ENCODE results near the gene NINL. TPM values are rescaled to one million over a fixed set of nuclear protein-coding genes. Genes with fewer than 3 reads are reported as not detected.
"Not testable (repeated sequence)": the region's sequence is repeated elsewhere in the genome, so short reads cannot be mapped to it uniquely, and the experiment has no call there.

The NINL gene
- total RNA-seq, 1 experiment from 2014 or later: 9.1 TPM

GRCh38 chr20:25552977-25553376 is 32.4 kb downstream of the NINL start:
- no peak for DNase-seq (ENCODE audit: low spot score)

DNA sequence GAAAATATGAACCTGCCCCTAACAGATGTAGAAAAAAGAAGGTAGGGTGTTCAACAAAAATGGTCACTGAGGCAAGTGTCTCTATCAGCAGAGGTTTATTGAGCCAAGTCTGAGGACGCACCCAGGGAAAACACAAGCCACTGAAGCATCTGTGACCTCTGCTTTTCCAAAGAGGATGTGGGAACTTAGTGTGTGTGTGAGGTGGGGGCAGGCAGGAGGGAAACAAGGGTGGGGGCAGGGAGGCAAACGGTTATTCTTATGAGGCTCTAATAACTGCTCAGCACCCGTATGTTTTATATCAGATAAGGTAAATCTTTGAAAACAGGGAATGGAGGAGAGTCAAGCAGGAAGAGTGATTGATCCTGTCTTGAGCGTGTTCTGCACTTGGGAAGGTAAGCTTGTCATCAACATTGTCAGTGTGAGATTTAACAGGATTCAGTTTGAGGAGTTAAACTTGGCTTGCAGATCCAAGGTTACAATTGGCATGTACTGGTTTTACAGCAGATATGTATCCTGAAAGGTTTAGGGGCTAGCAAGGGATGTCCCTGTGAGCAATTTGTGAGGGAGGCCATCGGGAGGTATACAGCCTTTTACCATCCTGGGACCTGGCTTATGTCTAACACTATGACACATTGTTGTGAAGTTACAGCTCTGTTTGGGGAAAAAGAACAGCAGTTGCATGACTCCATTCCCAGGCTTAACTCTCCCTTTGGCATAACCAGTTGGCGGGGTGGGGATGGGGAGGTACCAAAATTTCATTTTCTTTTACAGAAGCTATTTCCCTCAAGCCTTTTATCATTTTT is 33.7 kb downstream of the NINL start:
- no peak for DNase-seq (ENCODE audit: low spot score)

- not testable (repeated sequence) for DNase-seq (ENCODE audit: low spot score)
Measured at GRCh38 chr20:25550645-25551337, 34.5 kb downstream of the NINL start.

- DNase-seq (ENCODE audit: low spot score): no peak
Measured at GRCh38 chr20:25549843-25550477, 35.4 kb downstream of the NINL start.

DNA sequence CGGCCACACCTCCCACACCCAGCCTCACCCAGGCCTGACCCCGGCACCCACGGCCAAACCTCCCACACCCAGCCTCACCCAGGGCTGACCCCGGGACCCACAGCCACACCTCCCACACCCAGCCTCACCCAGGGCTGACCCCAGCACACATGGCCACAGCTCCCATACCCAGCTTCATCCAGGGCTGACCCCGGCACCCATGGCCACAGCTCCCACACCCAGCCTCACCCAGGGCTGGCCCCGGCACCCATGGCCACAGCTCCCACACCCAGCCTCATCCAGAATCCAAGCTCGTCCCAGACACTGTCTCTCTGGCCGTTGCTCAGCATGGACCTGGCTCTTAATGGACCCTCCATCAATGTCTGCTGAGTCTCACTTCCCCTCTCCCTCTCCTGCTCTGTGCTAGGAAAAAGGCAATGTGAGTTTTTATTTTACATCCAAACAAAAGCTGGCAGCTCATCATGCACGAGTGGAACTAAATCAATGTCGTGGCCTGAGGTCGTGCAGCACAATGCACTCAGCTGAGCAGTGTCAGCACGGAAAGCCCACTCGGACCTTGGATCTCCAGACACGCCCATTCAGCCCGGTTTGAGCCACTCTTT is 36.1 kb downstream of the NINL start:
- no peak for DNase-seq (ENCODE audit: low spot score)

GRCh38 chr20:25548613-25549086 is 36.7 kb downstream of the NINL start:
- no peak for DNase-seq (ENCODE audit: low spot score)

- no peak for DNase-seq (ENCODE audit: low spot score)
Measured at GRCh38 chr20:25547999-25548398, 37.3 kb downstream of the NINL start.

GRCh38 chr20:25547063-25547462 is 38.3 kb downstream of the NINL start:
- no peak for DNase-seq (ENCODE audit: low spot score)

DNA sequence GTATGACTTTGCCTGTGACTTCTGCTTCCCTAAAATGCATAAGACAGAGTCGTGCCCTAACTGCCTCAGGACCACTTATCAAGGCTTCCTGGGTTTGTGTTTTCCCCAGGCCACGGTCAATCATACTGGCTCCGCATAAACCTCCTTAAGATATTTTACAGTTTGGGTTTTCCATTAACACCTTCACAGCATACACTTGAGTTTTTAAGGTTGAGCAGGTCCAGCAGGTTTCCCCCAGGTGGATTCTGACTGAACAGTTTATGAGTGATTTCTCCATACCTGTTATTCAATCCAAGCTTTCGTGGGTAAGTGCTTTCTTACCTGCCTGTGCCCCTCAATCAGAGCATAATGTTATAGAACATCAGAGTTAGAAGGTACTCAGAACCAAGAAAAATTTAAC is 39.3 kb downstream of the NINL start:
- DNase-seq (ENCODE audit: low spot score): no peak

- DNase-seq (ENCODE audit: low spot score): no peak
Measured at GRCh38 chr20:25545171-25545570, 40.2 kb downstream of the NINL start.

- DNase-seq (ENCODE audit: low spot score): no peak
Measured at GRCh38 chr20:25544734-25545133, 40.6 kb downstream of the NINL start.

DNA sequence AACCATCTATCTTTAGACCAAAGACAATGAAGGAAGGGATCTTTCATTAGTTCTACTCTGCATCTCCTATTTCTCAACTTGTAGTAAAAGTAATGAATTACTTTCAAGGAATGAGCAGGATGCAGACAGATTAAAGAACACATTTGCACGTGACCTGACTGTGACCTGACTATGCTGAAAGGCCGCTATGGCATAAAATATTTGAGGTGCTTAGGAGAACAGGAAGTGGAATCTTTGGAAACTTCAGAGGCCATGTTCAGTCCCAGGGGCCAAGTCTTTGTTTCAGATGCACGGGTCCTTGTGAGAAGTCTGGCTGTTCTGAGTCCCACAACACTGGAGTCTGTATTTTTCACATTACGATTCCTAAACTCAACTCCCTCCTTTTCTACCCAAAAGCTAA is 41.0 kb downstream of the NINL start:
- no peak for DNase-seq (ENCODE audit: low spot score)

DNA sequence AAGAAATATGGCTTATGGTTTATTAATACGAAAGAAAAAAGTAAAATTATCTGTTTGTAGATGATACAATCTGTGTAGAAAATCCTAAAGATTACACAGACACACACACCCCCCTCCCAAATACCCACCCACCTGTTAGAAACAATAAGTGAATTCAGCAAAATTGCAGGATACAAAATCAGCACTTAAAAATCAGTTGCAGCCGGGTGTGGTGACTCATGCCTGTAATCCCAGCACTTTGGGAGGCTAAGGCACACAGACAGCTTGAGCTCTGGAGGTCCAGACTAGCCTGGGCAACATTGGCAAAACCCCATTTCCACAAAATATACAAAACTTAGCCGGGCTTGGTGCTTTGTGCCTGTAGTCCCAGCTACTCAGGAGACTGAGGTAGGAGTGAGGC is 42.3 kb downstream of the NINL start:
- DNase-seq (ENCODE audit: low spot score): peak; percentile 55

GRCh38 chr20:25541676-25542075 is 43.7 kb downstream of the NINL start:
- no peak for DNase-seq (ENCODE audit: low spot score)

DNA sequence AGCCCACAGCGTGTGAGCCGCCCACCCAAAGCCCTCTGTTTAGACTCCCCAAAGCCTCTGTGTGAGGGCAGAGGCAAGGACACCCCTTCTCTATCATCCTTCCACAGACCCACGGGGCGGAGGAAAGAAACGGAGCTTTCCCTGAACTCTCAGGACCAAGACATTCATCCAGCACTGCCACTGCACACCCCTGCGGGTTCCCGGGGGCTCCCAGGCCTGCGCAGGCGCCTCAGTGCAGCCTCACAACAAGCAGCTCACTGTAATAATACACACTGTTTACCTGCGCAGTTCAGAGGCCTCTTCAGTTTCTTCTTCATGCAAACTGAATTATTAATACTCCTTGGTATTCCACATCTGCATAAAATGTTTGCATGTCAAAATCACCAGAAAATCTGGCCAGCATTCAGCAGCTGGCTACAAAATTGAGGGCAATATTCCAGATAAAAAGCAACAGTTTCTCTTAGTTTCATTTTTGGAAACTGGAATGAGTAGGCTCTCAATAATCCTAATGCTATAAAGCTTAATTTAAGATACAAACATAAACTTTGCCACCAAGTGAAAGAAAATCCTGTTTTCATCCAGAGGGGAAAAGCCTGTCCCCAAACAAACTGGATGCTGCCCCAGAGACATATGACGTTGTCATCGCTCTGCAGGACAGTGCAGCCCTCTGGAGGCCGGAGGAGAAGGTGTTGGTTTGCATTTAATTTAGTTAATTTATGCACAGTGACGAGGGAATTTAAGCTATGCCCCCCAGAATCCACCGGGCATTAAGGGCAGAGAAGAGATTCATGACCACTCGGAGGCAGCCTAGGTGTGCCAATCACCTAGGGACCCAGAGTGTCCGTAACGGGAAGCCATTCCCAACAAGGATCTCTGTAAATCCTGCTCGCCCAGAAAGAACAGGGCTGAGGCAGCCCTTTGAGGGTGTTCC is 45.3 kb downstream of the NINL start:
- peak; percentile 11 for DNase-seq (ENCODE audit: low spot score)

- DNase-seq (ENCODE audit: low spot score): no peak
Measured at GRCh38 chr20:25538838-25539665, 46.3 kb downstream of the NINL start.

GRCh38 chr20:25537890-25538289 is 47.4 kb downstream of the NINL start:
- DNase-seq (ENCODE audit: low spot score): no peak

- no peak for DNase-seq (ENCODE audit: low spot score)
Measured at GRCh38 chr20:25535762-25536161, 49.6 kb downstream of the NINL start.

DNA sequence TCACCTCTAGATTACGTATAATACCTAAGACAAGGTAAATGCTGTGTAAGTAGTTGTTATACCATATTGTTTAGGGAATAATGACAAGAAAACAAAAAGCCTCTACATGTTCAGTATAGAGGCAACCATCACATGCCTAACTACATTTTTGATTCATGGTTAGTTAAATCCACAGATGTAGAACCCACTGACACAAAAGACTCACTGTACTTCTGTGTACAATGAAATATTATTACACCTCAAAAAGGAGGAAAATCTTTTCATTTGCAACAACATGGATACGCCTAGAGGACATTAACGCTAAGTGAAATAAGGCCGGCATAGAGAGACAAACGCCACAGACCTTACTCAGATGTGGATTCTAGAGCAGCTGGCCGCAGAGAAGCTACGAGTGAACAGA is 50.5 kb downstream of the NINL start:
- no peak for DNase-seq (ENCODE audit: low spot score)

Measured in A172 (cell line).